Fibroblast of villous mesenchyme (primary cell): Measurements from ENCODE around the gene ARHGAP28. TPM values are rescaled to one million over a fixed set of nuclear protein-coding genes. Genes with fewer than 3 reads are reported as not detected.

Source experiments
- DNase-seq: peaks from one replicate; pipeline ENCODE4 v3.0.0-alpha.2; 2010; ENCODE audit warnings: low read depth
- H3K4me3 ChIP-seq: 2 replicates; pipeline ENCODE4 v1.5.1; 2011; ENCODE audit warnings: low read depth, mild to moderate bottlenecking, low read length
- CTCF ChIP-seq: IDR thresholded peaks from 2 replicates; pipeline ENCODE4 v1.5.1; 2012; ENCODE audit warnings: low read depth, mild to moderate bottlenecking, low read length; ENCODE audit not compliant: insufficient read depth
- total RNA-seq: library from RNA; depleted of rRNA; stranded (reverse); fragments of >200 nt; gene quantifications from 2 replicates; pipeline ENCODE4 v1.2.3, GENCODE V29; 2012

ARHGAP28 gene
- total RNA-seq, 1 donor, result 6.0 TPM

DNA sequence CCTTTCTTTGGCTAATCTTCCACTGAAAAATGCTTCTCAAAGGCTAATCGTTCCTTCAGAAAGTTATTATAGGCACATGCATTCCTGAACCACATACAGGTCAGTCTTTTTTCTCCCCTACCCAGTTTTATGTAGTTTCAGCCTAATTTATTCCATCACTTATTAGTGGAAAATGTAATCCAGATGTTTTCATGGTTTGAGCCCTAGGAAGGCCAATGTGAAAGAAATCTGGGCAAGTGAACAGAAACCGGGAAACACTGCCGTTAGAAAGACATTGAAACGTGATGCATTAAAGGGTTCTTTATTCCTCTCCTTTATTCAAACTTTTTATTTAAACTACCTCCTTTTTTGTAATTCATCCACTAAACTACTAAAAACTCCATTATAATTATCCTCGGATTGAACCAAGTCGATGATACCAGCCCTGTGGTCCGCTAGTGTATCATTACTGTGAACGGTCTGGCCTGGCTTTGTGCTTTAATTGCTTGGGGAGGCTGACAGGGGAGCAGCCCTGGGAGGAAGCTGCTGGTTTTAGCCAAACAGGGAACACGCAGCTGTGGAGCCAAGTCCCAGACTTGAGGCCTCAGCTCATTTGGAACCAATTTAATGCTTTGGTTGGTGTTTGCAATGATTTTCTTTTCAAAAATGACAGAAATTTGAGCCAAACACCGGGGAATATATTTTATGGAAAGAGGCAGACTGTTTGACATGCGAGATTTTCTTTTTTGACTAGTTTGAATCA is 149.2 kb downstream of the ARHGAP28 start:
- H3K4me3 ChIP-seq, result no peak overlapping the region
- no peak for TF ChIP-seq CTCF
- no peak for DNase-seq

DNA sequence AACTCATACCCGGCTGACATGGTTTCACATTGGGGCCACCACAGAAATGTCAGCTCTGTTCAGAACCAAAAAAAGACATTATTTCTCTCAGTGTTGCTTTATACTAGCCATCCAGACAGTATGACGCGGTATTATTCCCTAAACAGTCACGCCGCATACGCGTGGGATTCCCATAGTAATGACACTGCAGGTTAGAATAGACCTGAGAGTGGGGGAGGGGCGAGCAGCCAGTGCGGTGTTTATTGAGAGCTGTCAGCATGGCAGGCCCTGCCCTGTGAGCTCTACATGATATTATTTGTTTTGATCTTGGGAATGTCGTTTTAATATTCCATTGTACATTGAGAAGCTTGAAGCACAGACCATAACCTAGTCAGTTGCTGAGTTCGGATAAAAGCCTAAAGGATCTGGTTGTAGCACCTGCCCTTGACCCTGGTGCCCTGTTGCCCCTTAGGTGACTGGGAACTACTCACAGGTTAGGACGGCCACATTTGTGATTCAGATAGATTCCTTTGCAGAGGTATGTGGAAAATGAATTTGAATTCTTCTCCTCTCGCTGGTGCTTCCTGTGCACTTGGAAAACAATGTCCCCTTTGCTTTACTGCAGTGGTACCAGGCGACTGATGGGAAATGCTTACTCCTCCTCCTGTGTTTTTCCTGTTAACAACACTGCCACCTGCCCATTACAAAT is 150.1 kb downstream of the ARHGAP28 start:
- no peak for DNase-seq
- H3K4me3 ChIP-seq, result no peak overlapping the region
- TF ChIP-seq CTCF, result no peak

DNA sequence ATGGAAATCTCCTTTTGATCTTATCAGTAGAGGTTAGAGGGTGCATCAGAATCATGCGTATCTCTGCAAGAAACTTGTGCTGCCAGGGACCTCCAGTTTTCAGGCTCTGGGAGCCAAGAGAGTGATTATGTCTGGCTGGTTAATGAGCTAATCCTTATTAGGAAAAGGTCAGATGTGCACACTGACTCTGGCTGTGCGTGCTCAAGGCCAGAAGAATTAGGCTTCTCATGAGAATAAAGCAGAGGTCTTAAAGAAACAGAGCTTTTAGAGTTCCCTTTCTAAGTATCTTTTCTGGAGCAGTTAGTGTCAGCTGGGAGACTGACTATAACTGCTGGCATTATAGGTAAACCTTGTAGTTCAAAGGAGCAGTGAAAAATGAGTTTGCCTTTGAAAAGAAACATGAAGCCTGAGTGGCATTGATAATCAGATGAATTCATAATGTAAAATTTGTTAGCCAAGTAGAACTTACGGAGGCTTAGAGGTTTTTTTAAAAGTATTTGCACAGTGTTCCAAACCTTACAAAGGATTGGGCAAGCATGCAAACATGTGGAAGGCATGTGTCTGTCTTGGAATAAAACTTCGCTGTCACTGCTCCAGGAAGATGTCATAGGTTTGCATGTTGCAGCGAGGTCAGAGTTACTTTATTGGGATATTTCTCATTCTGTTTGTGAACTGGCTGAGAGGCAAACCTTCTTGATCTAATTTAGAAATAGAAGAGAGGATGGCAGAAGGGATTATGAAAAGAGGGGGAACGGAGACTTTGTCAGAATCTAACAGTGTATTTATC is 151.7 kb downstream of the ARHGAP28 start:
- no peak overlapping the region for H3K4me3 ChIP-seq
- no peak for TF ChIP-seq CTCF
- peak; percentile 38 for DNase-seq

DNA sequence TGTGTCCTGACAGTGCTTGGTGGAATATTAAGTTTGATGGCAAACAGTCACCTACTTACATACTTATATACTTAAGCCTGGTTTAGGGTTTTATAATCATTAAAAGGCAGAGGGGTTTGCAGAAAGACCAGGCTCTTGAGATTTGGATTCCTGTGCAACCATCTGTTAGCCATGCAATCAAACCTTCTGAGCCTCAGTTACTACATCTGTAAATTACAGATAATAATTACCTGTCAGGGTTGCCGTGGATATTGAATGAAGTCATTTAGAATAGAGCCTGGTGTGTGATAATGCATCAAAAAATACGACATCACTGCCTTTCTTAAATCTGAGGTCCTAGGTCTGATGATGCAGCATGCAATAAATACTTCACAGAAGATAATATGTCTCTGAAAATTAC is 152.9 kb downstream of the ARHGAP28 start:
- H3K4me3 ChIP-seq, result no peak overlapping the region
- no peak for TF ChIP-seq CTCF
- no peak for DNase-seq

DNA sequence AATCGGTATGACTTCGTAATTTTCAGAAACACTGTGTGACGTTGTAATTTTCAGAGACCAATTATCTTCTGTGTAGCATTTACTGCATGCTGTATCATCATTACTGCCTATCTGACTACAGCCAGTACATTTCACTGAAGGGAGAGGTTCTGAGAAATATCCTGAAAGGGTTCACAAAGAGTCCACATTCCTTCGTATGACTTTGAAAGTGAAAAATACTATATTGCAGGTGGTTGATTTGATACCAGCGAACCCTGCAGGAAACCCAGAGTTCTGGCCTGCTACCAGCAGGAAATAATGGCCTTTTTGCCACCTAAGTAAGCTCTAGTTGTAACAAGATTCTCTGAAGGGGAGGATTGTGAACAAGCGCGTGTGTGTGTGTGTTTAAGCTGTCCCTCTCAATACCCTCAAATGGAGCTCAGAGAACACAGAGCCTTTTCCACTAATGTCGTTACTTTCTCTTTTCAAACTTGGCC is 155.5 kb downstream of the ARHGAP28 start:
- peak; percentile 25 for DNase-seq
- TF ChIP-seq CTCF, result no peak
- H3K4me3 ChIP-seq, result no peak overlapping the region

DNA sequence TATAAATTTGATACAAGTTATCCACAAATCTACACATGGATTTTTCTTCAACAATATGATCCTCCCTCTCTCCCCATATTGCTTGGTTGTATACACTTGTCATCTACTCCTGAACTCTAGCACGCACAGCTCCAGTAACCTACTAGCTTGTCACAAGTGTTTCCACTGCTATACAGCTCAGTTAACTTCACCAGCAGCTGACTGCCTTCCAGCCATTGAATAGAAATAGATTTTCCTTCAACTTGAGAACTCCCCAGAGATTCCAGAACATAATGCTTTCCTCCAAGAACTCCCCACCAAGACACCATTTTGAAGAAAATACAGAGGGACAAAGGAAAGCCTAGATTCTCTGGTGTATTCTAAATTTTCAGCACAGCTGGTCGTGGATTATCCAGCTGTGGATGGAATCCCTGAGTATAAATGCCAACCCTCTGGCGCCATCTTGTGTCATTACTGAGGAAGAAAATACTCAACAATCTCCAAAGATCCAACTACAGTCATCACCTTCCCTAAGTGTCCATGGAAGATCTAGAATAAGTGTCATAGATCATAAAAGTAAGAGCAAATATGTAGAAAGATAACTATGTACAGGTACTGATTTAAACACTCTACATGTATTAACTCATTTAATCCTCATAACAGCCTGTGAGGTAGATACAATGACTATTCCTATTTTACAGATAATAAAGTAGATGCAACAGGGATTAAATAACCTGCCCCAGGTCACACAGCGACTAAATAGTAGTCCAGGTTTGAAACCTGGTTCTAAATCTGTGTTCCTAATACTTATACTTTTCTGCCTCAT is 156.7 kb downstream of the ARHGAP28 start:
- H3K4me3 ChIP-seq, result no peak overlapping the region
- peak; percentile 73 for TF ChIP-seq CTCF
- peak; percentile 65 for DNase-seq
